K562 (cell line): ENCODE data around the gene CERS6. TPM values are rescaled to one million over a fixed set of nuclear protein-coding genes. Genes with fewer than 3 reads are reported as not detected.
A peak's percentile ranks its signal among the peaks of the same experiment; 100 is the strongest.

ENCODE experiments used
- C11orf30 ChIP-seq: fragments of 450-650 bp; IDR thresholded peaks from 2 replicates; pipeline ENCODE4 v1.6.1; 2016; ENCODE audit warnings: low read depth, mild to moderate bottlenecking
- CEBPG ChIP-seq, 3 experiments: fragments of 200-800 bp in 1 of 3; sonication (Bioruptor generic) in 1 of 3; sonication (generic) in 1 of 3; formaldehyde crosslinking in 1 of 3; IDR thresholded peaks in 2 of 3; conservative IDR thresholded peaks in 1 of 3; 2 replicates each; pipeline versions ENCODE4 v1.6.1 to v1.8.0; 2016 to 2022; ENCODE audit warnings: missing compliant biosample characterization in 2 of 3, missing genetic modification characterization in 2 of 3, mild to moderate bottlenecking in 1 of 3, missing genetic modification reagents in 1 of 3
- E2F5 ChIP-seq: sonication (generic); formaldehyde crosslinking; IDR thresholded peaks from 2 replicates; pipeline ENCODE4 v1.8.0; 2022; ENCODE audit warnings: mild to moderate bottlenecking, missing genetic modification reagents
- GABPB2 ChIP-seq: fragments of 250-450 bp; sonication (Bioruptor Pico); conservative IDR thresholded peaks from 2 replicates; pipeline ENCODE4 v1.5.1; 2021; ENCODE audit warnings: mild to moderate bottlenecking
- ILF3 ChIP-seq: fragments of 450-650 bp; IDR thresholded peaks from 2 replicates; pipeline ENCODE4 v1.6.1; 2018; ENCODE audit warnings: antibody characterized with exemption, mild to moderate bottlenecking, moderate library complexity, borderline replicate concordance
- KDM4B ChIP-seq, 2 experiments: fragments of 450-650 bp in 1 of 2; sonication (generic) in 1 of 2; IDR thresholded peaks; 2 replicates each; pipeline ENCODE4 v1.6.1; 2016 to 2017; ENCODE audit warnings: borderline replicate concordance in 2 of 2, antibody characterized with exemption in 1 of 2, low read depth in 1 of 2, mild to moderate bottlenecking in 1 of 2
- MAFK ChIP-seq: IDR thresholded peaks from 2 replicates; pipeline ENCODE4 v1.6.1; 2011; ENCODE audit warnings: low read length, improper control_type of control experiment
- NFE2L1 ChIP-seq: fragments of 450-650 bp; IDR thresholded peaks from 2 replicates; pipeline ENCODE4 v1.6.1; 2016; ENCODE audit warnings: missing genetic modification characterization, low read depth, mild to moderate bottlenecking, missing compliant biosample characterization, moderate library complexity, borderline replicate concordance
- PTRF ChIP-seq: fragments of 450-650 bp; IDR thresholded peaks from 2 replicates; pipeline ENCODE4 v1.6.1; 2016; ENCODE audit warnings: mild to moderate bottlenecking, missing genetic modification characterization, missing compliant biosample characterization
- polyA plus RNA-seq, 8 experiments: library from polyadenylated mRNA; depleted of rRNA in 4 of 8; stranded (reverse) in 5 of 8; unstranded in 3 of 8; fragments of >200 nt; fragmentation: Nextera tagmentation in 2 of 8; fragmentation: Illumina TruSeq in 1 of 8; extraction: Ambion mirVana in 2 of 8; extraction: Trizol in 1 of 8; gene quantifications; 2 replicates each; pipeline versions ENCODE4 v1.2.1 to v1.2.3, GENCODE V29; 2011 to 2014; ENCODE audit warnings: inconsistent platforms in 1 of 8, missing spikeins in 1 of 8
- total RNA-seq, 7 experiments: library from RNA; depleted of rRNA in 6 of 7; stranded (reverse); fragments of >200 nt in 6 of 7; fragmentation: Illumina TruSeq in 2 of 7; extraction: Trizol in 2 of 7; gene quantifications; 2 replicates each; pipeline versions ENCODE4 v1.2.1 to v1.2.3, GENCODE V29; 2011 to 2021; ENCODE audit warnings: low replicate concordance in 1 of 7
- TF ChIP-seq, protein P1 (sequence below): fragments of 250-450 bp; sonication (Bioruptor Pico); IDR thresholded peaks from 2 replicates; pipeline ENCODE4 v1.9.0; 2021; ENCODE audit warnings: mild to moderate bottlenecking
- TF ChIP-seq, protein P2 (sequence below): fragments of 450-650 bp; formaldehyde crosslinking; IDR thresholded peaks from 2 replicates; pipeline ENCODE4 v1.4.0; 2020; ENCODE audit warnings: mild to moderate bottlenecking, mixed read lengths
- TF ChIP-seq, protein P3 (sequence below): fragments of 250-450 bp; sonication (Bioruptor Pico); IDR thresholded peaks from 2 replicates; pipeline ENCODE4 v1.4.0; 2020; ENCODE audit warnings: mild to moderate bottlenecking, moderate library complexity, borderline replicate concordance
- TF ChIP-seq, protein P4 (sequence below), 2 experiments: fragments of 450-650 bp; IDR thresholded peaks; 2 replicates each; pipeline ENCODE4 v1.6.1; 2016

Gene CERS6
- total and polyA plus RNA-seq, 9 of the 15 experiments (the other 6 are each of a cell fraction or from before 2014, with no cell fraction given), result 1.6 to 13.6 (median 11.4) TPM

DNA sequence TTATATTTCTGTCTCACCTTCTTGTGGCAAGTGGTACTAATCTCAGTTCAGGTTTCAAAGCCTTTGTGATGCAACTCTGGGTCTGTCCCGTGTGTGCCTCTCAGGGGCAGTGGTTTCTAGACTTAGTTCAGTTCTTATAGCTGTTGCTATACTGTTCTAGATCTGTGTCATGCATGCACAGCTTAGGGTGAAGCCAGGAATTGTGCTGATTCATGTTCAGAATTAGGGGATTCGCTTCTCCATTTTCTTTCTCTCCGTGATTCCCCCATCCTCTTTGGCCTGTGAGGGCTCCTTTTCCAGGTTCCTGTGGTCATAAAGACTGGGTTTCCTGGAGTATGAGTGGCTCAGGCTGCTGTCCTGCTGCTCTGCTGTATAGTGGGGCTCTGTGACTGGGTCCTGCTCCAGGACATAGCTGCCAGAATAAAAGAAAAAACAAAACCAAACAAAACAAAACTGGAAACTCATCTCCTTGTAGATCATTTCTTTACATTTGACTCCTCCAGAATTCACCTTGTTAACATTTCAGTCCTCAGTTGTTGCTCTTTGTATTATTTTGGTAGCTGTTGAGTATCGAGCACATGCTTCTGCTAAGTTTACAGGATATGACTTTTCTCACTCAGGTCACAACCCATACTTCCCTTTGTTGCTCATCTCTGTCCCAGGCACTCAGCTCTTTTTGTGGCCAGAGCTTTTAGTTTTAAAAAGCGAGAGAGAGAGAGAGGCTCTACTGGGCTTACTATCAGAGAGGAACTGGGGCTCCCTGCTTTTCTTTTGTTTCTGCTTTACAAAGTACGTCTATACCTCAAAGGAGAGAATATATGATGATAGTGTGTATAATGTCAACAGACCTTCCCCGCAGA lies 34.2 kb downstream of the CERS6 start (continued):
- TF ChIP-seq GABPB2 (CRISPR knock-in tag) (no peak), ILF3 (no peak), CEBPG (CRISPR knock-in tag; IDR thresholded peaks at IDR 0.05) (peak; percentile 76), CEBPG (tag; conservative IDR thresholded peaks at IDR 0.05 in 1 of 2, IDR thresholded peaks at IDR 0.05 in 1 of 2) (peak; percentile 61 to 81), KDM4B (IDR thresholded peaks at IDR 0.05; ENCODE audit: borderline replicate concordance in 2 of 2, low read depth in 1 of 2) (no peak), PTRF (tag) (no peak), MAFK (peak; percentile 79), C11orf30 (peak; percentile 95), NFE2L1 (peak; percentile 76; the same call in 1 of the 2 replicates), E2F5 (CRISPR knock-in tag) (no peak)
- TF ChIP-seq, protein P1, sequence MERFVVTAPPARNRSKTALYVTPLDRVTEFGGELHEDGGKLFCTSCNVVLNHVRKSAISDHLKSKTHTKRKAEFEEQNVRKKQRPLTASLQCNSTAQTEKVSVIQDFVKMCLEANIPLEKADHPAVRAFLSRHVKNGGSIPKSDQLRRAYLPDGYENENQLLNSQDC (CRISPR knock-in tag), result no peak
- TF ChIP-seq, protein P2, sequence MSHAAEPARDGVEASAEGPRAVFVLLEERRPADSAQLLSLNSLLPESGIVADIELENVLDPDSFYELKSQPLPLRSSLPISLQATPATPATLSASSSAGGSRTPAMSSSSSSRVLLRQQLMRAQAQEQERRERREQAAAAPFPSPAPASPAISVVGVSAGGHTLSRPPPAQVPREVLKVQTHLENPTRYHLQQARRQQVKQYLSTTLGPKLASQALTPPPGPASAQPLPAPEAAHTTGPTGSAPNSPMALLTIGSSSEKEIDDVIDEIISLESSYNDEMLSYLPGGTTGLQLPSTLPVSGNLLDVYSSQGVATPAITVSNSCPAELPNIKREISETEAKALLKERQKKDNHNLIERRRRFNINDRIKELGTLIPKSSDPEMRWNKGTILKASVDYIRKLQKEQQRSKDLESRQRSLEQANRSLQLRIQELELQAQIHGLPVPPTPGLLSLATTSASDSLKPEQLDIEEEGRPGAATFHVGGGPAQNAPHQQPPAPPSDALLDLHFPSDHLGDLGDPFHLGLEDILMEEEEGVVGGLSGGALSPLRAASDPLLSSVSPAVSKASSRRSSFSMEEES (CRISPR knock-in tag), result no peak
- TF ChIP-seq, protein P3, sequence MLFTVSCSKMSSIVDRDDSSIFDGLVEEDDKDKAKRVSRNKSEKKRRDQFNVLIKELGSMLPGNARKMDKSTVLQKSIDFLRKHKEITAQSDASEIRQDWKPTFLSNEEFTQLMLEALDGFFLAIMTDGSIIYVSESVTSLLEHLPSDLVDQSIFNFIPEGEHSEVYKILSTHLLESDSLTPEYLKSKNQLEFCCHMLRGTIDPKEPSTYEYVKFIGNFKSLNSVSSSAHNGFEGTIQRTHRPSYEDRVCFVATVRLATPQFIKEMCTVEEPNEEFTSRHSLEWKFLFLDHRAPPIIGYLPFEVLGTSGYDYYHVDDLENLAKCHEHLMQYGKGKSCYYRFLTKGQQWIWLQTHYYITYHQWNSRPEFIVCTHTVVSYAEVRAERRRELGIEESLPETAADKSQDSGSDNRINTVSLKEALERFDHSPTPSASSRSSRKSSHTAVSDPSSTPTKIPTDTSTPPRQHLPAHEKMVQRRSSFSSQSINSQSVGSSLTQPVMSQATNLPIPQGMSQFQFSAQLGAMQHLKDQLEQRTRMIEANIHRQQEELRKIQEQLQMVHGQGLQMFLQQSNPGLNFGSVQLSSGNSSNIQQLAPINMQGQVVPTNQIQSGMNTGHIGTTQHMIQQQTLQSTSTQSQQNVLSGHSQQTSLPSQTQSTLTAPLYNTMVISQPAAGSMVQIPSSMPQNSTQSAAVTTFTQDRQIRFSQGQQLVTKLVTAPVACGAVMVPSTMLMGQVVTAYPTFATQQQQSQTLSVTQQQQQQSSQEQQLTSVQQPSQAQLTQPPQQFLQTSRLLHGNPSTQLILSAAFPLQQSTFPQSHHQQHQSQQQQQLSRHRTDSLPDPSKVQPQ (CRISPR knock-in tag), result no peak
- TF ChIP-seq, protein P4, sequence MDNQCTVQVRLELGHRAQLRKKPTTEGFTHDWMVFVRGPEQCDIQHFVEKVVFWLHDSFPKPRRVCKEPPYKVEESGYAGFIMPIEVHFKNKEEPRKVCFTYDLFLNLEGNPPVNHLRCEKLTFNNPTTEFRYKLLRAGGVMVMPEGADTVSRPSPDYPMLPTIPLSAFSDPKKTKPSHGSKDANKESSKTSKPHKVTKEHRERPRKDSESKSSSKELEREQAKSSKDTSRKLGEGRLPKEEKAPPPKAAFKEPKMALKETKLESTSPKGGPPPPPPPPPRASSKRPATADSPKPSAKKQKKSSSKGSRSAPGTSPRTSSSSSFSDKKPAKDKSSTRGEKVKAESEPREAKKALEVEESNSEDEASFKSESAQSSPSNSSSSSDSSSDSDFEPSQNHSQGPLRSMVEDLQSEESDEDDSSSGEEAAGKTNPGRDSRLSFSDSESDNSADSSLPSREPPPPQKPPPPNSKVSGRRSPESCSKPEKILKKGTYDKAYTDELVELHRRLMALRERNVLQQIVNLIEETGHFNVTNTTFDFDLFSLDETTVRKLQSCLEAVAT (IDR thresholded peaks at IDR 0.05), result 0 out of 4 replicates have a peak, but pooled peaks of 1 of the 2 experiments have one; percentile 32
